T-cell (primary cell): Measurements from ENCODE around the gene CDHR3. TPM values are rescaled to one million over a fixed set of nuclear protein-coding genes. Genes with fewer than 3 reads are reported as not detected.

Source experiments
- ATAC-seq, 4 experiments: fragments of 200-7000 bp in 3 of 4; fragments of 150-1000 bp in 1 of 4; cut with Tn5 transposase; replicated peaks in 1 of 4; 1 replicate in 3 of 4; 2 replicates in 1 of 4; pipeline ENCODE4 v1.10.0; 2021; ENCODE audit warnings: moderate library complexity in 3 of 4, mild to moderate bottlenecking in 2 of 4, moderate number of reproducible peaks in 1 of 4
- CTCF ChIA-PET, 2 donors: fragments of 300-600 bp; sonication (Branson Sonifier 250); formaldehyde crosslinking; loops; one replicate each; lab custom pipeline; 2022; ENCODE audit warnings: antibody characterized with exemption in 2 of 2; lab: Charles Lee
- POLR2A ChIA-PET, 2 donors: fragments of 300-600 bp; sonication (Branson Sonifier 250); formaldehyde crosslinking; loops; one replicate each; lab custom pipeline; 2022; ENCODE audit warnings: antibody characterized with exemption in 2 of 2; lab: Charles Lee
- DNase-seq, 35 experiments: peaks; one replicate each; pipeline versions ENCODE4 v3.0.0 to v3.0.0-alpha.2; 2013 to 2023
- H3K27ac ChIP-seq: one replicate; pipeline ENCODE4 v1.5.1; 2013; ENCODE audit warnings: low read length
- H3K27me3 ChIP-seq, 2 experiments: replicated peaks in 1 of 2; 1 replicate in 1 of 2; 2 replicates in 1 of 2; pipeline versions ENCODE4 v1.6.1 to v1.7.0; 2013; ENCODE audit warnings: low read length in 1 of 2, mixed read lengths in 1 of 2; ENCODE audit not compliant: control insufficient read depth in 2 of 2, insufficient read depth in 2 of 2; ENCODE audit errors: extremely low read depth in 1 of 2
- H3K36me3 ChIP-seq, 2 donors: 1 replicate in 1 of 2; 2 replicates in 1 of 2; pipeline versions ENCODE4 v1.6.1 to v1.7.0; 2013; ENCODE audit warnings: low read length in 1 of 2; ENCODE audit not compliant: control insufficient read depth in 2 of 2, insufficient read depth in 1 of 2; ENCODE audit errors: extremely low read depth in 1 of 2
- H3K4me1 ChIP-seq, 2 experiments: 1 replicate in 1 of 2; 2 replicates in 1 of 2; pipeline versions ENCODE4 v1.6.1 to v1.7.0; 2013; ENCODE audit warnings: low read length in 2 of 2, mixed read lengths in 1 of 2; ENCODE audit not compliant: insufficient read depth in 2 of 2, control insufficient read depth in 1 of 2; ENCODE audit errors: extremely low read depth in 1 of 2
- H3K4me3 ChIP-seq, 2 donors: 1 replicate in 1 of 2; 2 replicates in 1 of 2; pipeline versions ENCODE4 v1.5.1 to v1.7.0; 2013; ENCODE audit warnings: mild to moderate bottlenecking in 2 of 2, low read length in 1 of 2, moderate library complexity in 1 of 2; ENCODE audit not compliant: control insufficient read depth in 1 of 2; ENCODE audit errors: extremely low read depth in 1 of 2
- H3K9me3 ChIP-seq: 2 replicates; pipeline ENCODE4 v1.7.0; 2013
- H3K27ac Mint-ChIP-seq, 2 donors: one replicate each; pipeline ENCODE4 v1.8.0; 2020 to 2021; ENCODE audit warnings: mild to moderate bottlenecking in 2 of 2, mixed read lengths in 2 of 2
- H3K27me3 Mint-ChIP-seq, 2 donors: one replicate each; pipeline ENCODE4 v1.8.0; 2021 to 2022; ENCODE audit warnings: mixed read lengths in 2 of 2
- H3K36me3 Mint-ChIP-seq: one replicate; pipeline ENCODE4 v1.8.0; 2021; ENCODE audit warnings: mixed read lengths
- H3K4me1 Mint-ChIP-seq, 3 donors: one replicate each; pipeline ENCODE4 v1.8.0; 2020 to 2022; ENCODE audit warnings: mixed read lengths in 3 of 3, mild to moderate bottlenecking in 1 of 3
- H3K4me3 Mint-ChIP-seq, 3 donors: one replicate each; pipeline ENCODE4 v1.8.0; 2020 to 2022; ENCODE audit warnings: mild to moderate bottlenecking in 3 of 3, mixed read lengths in 3 of 3, moderate library complexity in 3 of 3
- H3K9me3 Mint-ChIP-seq, 3 donors: one replicate each; pipeline ENCODE4 v1.8.0; 2020 to 2022; ENCODE audit warnings: mixed read lengths in 3 of 3
- WGBS: methylation state at CpG from one replicate; pipeline ENCODE4 v1.1.5; 2013; ENCODE audit warnings: missing lambda C conversion rate; ENCODE audit not compliant: insufficient coverage; 5-methylcytosine and 5-hydroxymethylcytosine counted together
- total RNA-seq, 35 experiments: library from RNA in 6 of 35; stranded (reverse) in 6 of 35; fragments of 120-200 nt in 1 of 35; gene quantifications; one replicate each; pipeline versions ENCODE4 v1.2.1 to v1.2.4 and lab custom pipeline; 2013 to 2026

The CDHR3 gene
- total RNA-seq, 5 donors from 2014 or later (not counting 1 experiment from before 2014, with no cell fraction given), result 10.5 to 18.5 (median 14.5) TPM

- Mint-ChIP-seq H3K4me1 (peaks cover 0 to 6% (median 0%) of the 10 kb centered on the region in 3 donors), H3K4me3 (no peak overlapping the region), H3K36me3 (no peaks in the 10 kb centered on the region), H3K27ac (no peak overlapping the region), H3K27me3 (peaks cover 3 to 4% of the 10 kb centered on the region in 2 donors), H3K9me3 (no peaks in the 10 kb centered on the region)
- no peaks in the 10 kb centered on the region for H3K9me3 ChIP-seq
- H3K27ac ChIP-seq, result no peak overlapping the region
- H3K4me3 ChIP-seq, result no peak overlapping the region
- no peaks in the 10 kb centered on the region for H3K4me1 ChIP-seq
- H3K36me3 ChIP-seq, result no peaks in the 10 kb centered on the region
- no peak for DNase-seq
- ATAC-seq, result no peak
- peaks cover 0 to 8% of the 10 kb centered on the region in 2 experiments for H3K27me3 ChIP-seq
- ChIA-PET POLR2A (interaction anchor here in 1 of 2 donors (0.6 kb wide), 1 partner anchor 123 kb away, joined by 3 read pairs; no protein-coding TSS in a partner anchor), CTCF (interaction anchor here in 1 of 2 donors (0.5 kb wide), 1 partner anchor 102 kb away, joined by 3 read pairs; no protein-coding TSS in a partner anchor)
- WGBS, result 18% methylated on average over 1 of the region's 2 CpGs
These were observed 24.0 kb downstream of the CDHR3 start for GRCh38 chr7:105987046-105987445.

- CTCF ChIA-PET, result interaction anchor here in 1 of 2 donors (0.5 kb wide), 1 partner anchor 13 kb away, joined by 4 read pairs; no protein-coding TSS in a partner anchor
- Mint-ChIP-seq H3K4me1 (peaks cover 4 to 18% (median 9%) of the 10 kb centered on the region in 3 donors), H3K27ac (no peak overlapping the region), H3K27me3 (no peaks in the 10 kb centered on the region), H3K4me3 (no peak overlapping the region), H3K36me3 (no peaks in the 10 kb centered on the region), H3K9me3 (no peaks in the 10 kb centered on the region)
- Histone ChIP-seq H3K27ac (no peak overlapping the region), H3K36me3 (no peaks in the 10 kb centered on the region), H3K4me1 (peaks cover 0 to 1% of the 10 kb centered on the region in 2 experiments), H3K27me3 (peaks cover 0 to 8% of the 10 kb centered on the region in 2 experiments), H3K9me3 (no peaks in the 10 kb centered on the region), H3K4me3 (no peak overlapping the region)
- no peak for ATAC-seq
- 67% methylated on average over 1 of the region's 3 CpGs for WGBS
- POLR2A ChIA-PET, result no interaction called here
- DNase-seq, result no peak
These were observed 25.2 kb downstream of the CDHR3 start for GRCh38 chr7:105988276-105988675.

GRCh38 chr7:105989191-105989590 lies 26.1 kb downstream of the CDHR3 start:
- DNase-seq (no peak), ATAC-seq (no peak)
- no peak overlapping the region for H3K27ac Mint-ChIP-seq
- Histone ChIP-seq H3K27ac (no peak overlapping the region), H3K36me3 (no peaks in the 10 kb centered on the region), H3K4me3 (no peak overlapping the region), H3K4me1 (peaks cover 0 to 5% of the 10 kb centered on the region in 2 experiments), H3K27me3 (peaks cover 0 to 11% of the 10 kb centered on the region in 2 experiments), H3K9me3 (no peaks in the 10 kb centered on the region)
- no peaks in the 10 kb centered on the region for H3K27me3 Mint-ChIP-seq
- H3K36me3 Mint-ChIP-seq, result no peaks in the 10 kb centered on the region
- WGBS, result no CpG with 5 or more reads among the region's 2 CpGs
- no peak overlapping the region for H3K4me3 Mint-ChIP-seq
- POLR2A ChIA-PET, result no interaction called here
- H3K9me3 Mint-ChIP-seq, result no peaks in the 10 kb centered on the region
- H3K4me1 Mint-ChIP-seq, result peaks cover 6 to 18% (median 9%) of the 10 kb centered on the region in 3 donors
- CTCF ChIA-PET, result interaction anchor here in 1 of 2 donors (0.6 kb wide), 1 partner anchor 355 kb away, joined by 3 read pairs; no protein-coding TSS in a partner anchor

DNA sequence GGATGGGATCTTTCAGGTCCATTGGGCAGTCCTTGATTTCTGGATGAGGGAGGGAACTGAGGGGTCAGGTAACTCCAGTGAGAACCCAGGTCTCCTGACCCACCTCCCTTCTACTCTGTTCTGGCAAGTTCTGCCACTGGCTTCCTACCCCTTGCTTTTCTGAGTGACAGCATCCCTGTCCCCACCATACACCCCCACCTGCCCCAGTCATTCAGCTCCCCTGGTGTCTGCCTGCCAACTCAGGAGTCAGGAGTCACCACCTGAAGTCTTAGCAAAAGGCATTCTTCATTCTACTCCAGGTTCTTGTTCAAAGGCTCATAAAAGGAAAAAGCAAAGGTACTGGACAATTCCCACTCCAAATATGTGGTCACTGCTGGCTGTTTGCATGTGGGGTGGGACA lies 26.6 kb downstream of the CDHR3 start:
- H3K27ac ChIP-seq, result no peak overlapping the region
- no peak overlapping the region for H3K4me3 Mint-ChIP-seq
- H3K4me1 Mint-ChIP-seq, result peaks cover 6 to 18% (median 9%) of the 10 kb centered on the region in 3 donors
- H3K27ac Mint-ChIP-seq, result no peak overlapping the region
- H3K27me3 Mint-ChIP-seq, result no peaks in the 10 kb centered on the region
- no peaks in the 10 kb centered on the region for H3K36me3 Mint-ChIP-seq
- H3K4me3 ChIP-seq, result no peak overlapping the region
- no peaks in the 10 kb centered on the region for H3K36me3 ChIP-seq
- ChIA-PET POLR2A (interaction anchor here in 1 of 2 donors (0.5 kb wide), 1 partner anchor 776 kb away, joined by 6 read pairs; no protein-coding TSS in a partner anchor), CTCF (interaction anchor here in 1 of 2 donors (0.6 kb wide), 1 partner anchor 101 kb away, joined by 4 read pairs; no protein-coding TSS in a partner anchor)
- H3K4me1 ChIP-seq, result peaks cover 0 to 5% of the 10 kb centered on the region in 2 experiments
- H3K27me3 ChIP-seq, result peaks cover 0 to 11% of the 10 kb centered on the region in 2 experiments
- DNase-seq (no peak), ATAC-seq (no peak)
- no peaks in the 10 kb centered on the region for H3K9me3 ChIP-seq
- H3K9me3 Mint-ChIP-seq, result no peaks in the 10 kb centered on the region

DNA sequence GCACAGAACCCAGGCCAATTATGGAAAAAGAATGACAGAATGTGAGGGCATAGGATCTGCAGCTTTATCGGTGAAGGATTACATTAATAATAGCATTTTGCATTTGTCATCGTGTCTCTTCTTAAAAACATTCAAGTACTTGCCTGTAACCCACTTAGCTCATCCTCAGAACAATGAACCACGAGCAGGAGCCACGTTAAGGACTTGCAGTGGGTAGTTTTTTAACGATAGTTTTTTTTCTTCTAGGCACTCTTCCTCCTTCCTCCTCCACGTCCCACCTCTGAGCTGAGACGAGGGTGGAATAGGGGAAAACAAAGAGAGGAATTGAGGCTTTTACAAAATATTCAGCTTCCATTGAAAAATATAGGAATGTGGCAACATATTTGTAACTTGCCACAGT lies 27.1 kb downstream of the CDHR3 start:
- no peak overlapping the region for H3K27ac ChIP-seq
- CTCF ChIA-PET, result interaction anchor here (0.5 to 1.3 kb wide), 3 partner anchors 67 to 333 kb away, joined by 3 to 4 read pairs (median 4); no protein-coding TSS in a partner anchor

DNA sequence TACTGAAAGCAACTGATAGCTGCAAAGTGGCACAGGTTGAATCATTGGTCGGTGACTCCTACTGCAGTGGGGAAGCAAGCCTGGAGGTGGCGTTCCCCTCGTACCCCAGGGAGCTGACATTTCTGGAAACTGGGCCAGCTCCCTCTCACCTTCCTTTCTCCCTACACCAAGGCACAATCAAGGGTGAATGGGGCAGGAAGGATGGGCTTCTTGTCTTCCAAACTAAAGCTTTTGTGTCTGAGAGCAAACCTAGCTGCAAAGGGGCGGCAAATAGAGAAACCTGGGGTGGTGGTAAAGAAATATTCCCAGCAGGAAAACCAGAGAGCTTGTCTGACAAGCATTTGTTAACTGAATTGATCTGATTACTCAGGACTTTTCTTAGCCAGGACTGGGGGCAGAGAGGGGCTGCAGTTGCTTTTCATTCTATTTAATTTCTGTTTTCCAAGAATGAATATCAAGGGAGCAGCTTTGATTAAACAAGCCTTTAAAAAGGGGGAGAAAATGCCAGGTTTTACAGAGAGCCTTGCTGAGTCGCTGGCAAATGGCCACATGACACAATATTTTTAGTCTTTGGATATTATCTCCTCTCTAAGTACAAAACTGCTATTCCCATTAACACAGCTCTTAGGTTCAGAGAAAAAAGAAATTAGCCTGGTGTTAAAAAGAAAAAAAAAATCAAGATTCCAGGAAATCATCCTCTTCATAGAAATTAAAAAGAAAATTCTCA lies 27.8 kb downstream of the CDHR3 start:
- peaks cover 0 to 5% of the 10 kb centered on the region in 2 experiments for H3K4me1 ChIP-seq
- peaks cover 0 to 11% of the 10 kb centered on the region in 2 experiments for H3K27me3 ChIP-seq
- ChIA-PET POLR2A (interaction anchor here in 1 of 2 donors (1.0 kb wide), 1 partner anchor 121 kb away, joined by 5 read pairs; no protein-coding TSS in a partner anchor), CTCF (interaction anchor here in 1 of 2 donors (0.5 to 1.3 kb wide), 2 partner anchors 68 to 334 kb away, joined by 3 to 4 read pairs; no protein-coding TSS in a partner anchor)
- no peak overlapping the region for H3K4me3 ChIP-seq
- H3K9me3 ChIP-seq, result no peaks in the 10 kb centered on the region
- H3K27ac ChIP-seq, result no peak overlapping the region
- H3K27ac Mint-ChIP-seq, result no peak overlapping the region
- no peaks in the 10 kb centered on the region for H3K27me3 Mint-ChIP-seq
- 100% methylated on average over 1 of the region's 5 CpGs for WGBS
- ATAC-seq (no peak), DNase-seq (no peak)
- no peaks in the 10 kb centered on the region for H3K36me3 Mint-ChIP-seq
- H3K4me1 Mint-ChIP-seq, result peaks cover 6 to 18% (median 9%) of the 10 kb centered on the region in 3 donors
- H3K36me3 ChIP-seq, result no peaks in the 10 kb centered on the region
- no peak overlapping the region for H3K4me3 Mint-ChIP-seq
- no peaks in the 10 kb centered on the region for H3K9me3 Mint-ChIP-seq

More for the DNA sequence above, 27.1 kb downstream of the CDHR3 start:
- POLR2A ChIA-PET, result interaction anchor here in 1 of 2 donors (0.5 to 1.0 kb wide), 2 partner anchors 120 to 775 kb away, joined by 5 to 6 read pairs; no protein-coding TSS in a partner anchor
- no peak for ATAC-seq
- Histone ChIP-seq H3K4me1 (peaks cover 0 to 5% of the 10 kb centered on the region in 2 experiments), H3K4me3 (no peak overlapping the region), H3K27me3 (peaks cover 0 to 11% of the 10 kb centered on the region in 2 experiments), H3K36me3 (no peaks in the 10 kb centered on the region), H3K9me3 (no peaks in the 10 kb centered on the region)
- Mint-ChIP-seq H3K4me1 (peaks cover 6 to 18% (median 9%) of the 10 kb centered on the region in 3 donors), H3K27me3 (no peaks in the 10 kb centered on the region), H3K36me3 (no peaks in the 10 kb centered on the region), H3K9me3 (no peaks in the 10 kb centered on the region), H3K27ac (no peak overlapping the region), H3K4me3 (no peak overlapping the region)
- no peak for DNase-seq
- WGBS, result no CpG with 5 or more reads among the region's 7 CpGs
